ENCODE data around the gene JUND.

Gene JUND

GRCh38 chr19:18274219-18274780, 7.1 kb downstream of the JUND start, which contains the start of gene IQCN:
TSS of gene IQCN (minus strand) at chr19:18274452. CDS start at chr19:18269478, 4,974 bp downstream.
- no peak for TF ChIP-seq CTCF (IDR thresholded peaks at IDR 0.05)
- peaks cover 16 to 25% (median 23%) of the 10 kb centered on the region in 3 donors for H3K36me3 ChIP-seq
- no peaks in the 10 kb centered on the region for H3K27me3 ChIP-seq
- peak; percentile 39 to 83 for DNase-seq
- H3K4me1 ChIP-seq: peaks cover 4 to 71% (median 38%) of the 10 kb centered on the region in 4 donors
- no peaks in the 10 kb centered on the region for H3K9me3 ChIP-seq
- intact Hi-C loops (cut with DNase I; ENCODE audit: low total_unique reads): no loop called here
- peak within 1 kb of the TSS; percentile 74 to 100 for H3K27ac ChIP-seq
- peak within 1 kb of the TSS; percentile 4 to 24 for H3K4me3 ChIP-seq

- Histone ChIP-seq H3K4me1 (peaks cover 4 to 66% (median 33%) of the 10 kb centered on the region in 4 donors), H3K27ac (peak overlapping the region; percentile 74 to 100), H3K27me3 (no peaks in the 10 kb centered on the region), H3K36me3 (peaks cover 12 to 19% (median 18%) of the 10 kb centered on the region in 3 donors), H3K4me3 (no peak overlapping the region), H3K9me3 (no peaks in the 10 kb centered on the region)
- no peak for DNase-seq
- TF ChIP-seq CTCF (IDR thresholded peaks at IDR 0.05): no peak
- intact Hi-C loops (cut with DNase I; ENCODE audit: low total_unique reads): no loop called here
Observed at GRCh38 chr19:18273561-18274218, 7.7 kb downstream of the JUND start.

GRCh38 chr19:18271433-18271841, 10.0 kb downstream of the JUND start:
- TF ChIP-seq CTCF (IDR thresholded peaks at IDR 0.05): no peak
- Histone ChIP-seq H3K36me3 (peaks cover 21 to 26% (median 22%) of the 10 kb centered on the region in 3 donors), H3K4me3 (no peak overlapping the region), H3K4me1 (peaks cover 4 to 44% (median 21%) of the 10 kb centered on the region in 4 donors), H3K27ac (no peak overlapping the region), H3K27me3 (no peaks in the 10 kb centered on the region), H3K9me3 (no peaks in the 10 kb centered on the region)
- DNase-seq: no peak
- intact Hi-C loops (cut with DNase I; ENCODE audit: low total_unique reads): no loop called here

- Histone ChIP-seq H3K9me3 (no peaks in the 10 kb centered on the region), H3K27ac (no peak overlapping the region), H3K36me3 (peaks cover 30 to 34% (median 32%) of the 10 kb centered on the region in 3 donors), H3K4me1 (peaks cover 1 to 32% (median 15%) of the 10 kb centered on the region in 4 donors), H3K4me3 (no peak overlapping the region), H3K27me3 (no peaks in the 10 kb centered on the region)
- no peak for DNase-seq
- intact Hi-C loops (cut with DNase I; ENCODE audit: low total_unique reads): no loop called here
- no peak for TF ChIP-seq CTCF (IDR thresholded peaks at IDR 0.05)
Observed at GRCh38 chr19:18270326-18270725, 11.1 kb downstream of the JUND start.

GRCh38 chr19:18269070-18269723, 12.2 kb downstream of the JUND start:
- Histone ChIP-seq H3K36me3 (peaks cover 41 to 45% (median 44%) of the 10 kb centered on the region in 3 donors), H3K4me3 (no peak overlapping the region), H3K27me3 (no peaks in the 10 kb centered on the region), H3K4me1 (peaks cover 0 to 21% (median 4%) of the 10 kb centered on the region in 4 donors), H3K27ac (no peak overlapping the region), H3K9me3 (no peaks in the 10 kb centered on the region)
- no peak for DNase-seq
- TF ChIP-seq CTCF (IDR thresholded peaks at IDR 0.05): no peak
- intact Hi-C loops (cut with DNase I; ENCODE audit: low total_unique reads): loop anchor here (10.0 kb wide), 1 partner anchor 136 kb away; no protein-coding TSS in a partner anchor

Data from tibial artery (tissue), 4 donors.